Measurements from ENCODE around the gene ZNF160. TPM values are rescaled to one million over a fixed set of nuclear protein-coding genes. Genes with fewer than 3 reads are reported as not detected.

Gene ZNF160
- total and polyA plus RNA-seq, 2 experiments from 2014 or later = 23.5 to 52.5 TPM

DNA sequence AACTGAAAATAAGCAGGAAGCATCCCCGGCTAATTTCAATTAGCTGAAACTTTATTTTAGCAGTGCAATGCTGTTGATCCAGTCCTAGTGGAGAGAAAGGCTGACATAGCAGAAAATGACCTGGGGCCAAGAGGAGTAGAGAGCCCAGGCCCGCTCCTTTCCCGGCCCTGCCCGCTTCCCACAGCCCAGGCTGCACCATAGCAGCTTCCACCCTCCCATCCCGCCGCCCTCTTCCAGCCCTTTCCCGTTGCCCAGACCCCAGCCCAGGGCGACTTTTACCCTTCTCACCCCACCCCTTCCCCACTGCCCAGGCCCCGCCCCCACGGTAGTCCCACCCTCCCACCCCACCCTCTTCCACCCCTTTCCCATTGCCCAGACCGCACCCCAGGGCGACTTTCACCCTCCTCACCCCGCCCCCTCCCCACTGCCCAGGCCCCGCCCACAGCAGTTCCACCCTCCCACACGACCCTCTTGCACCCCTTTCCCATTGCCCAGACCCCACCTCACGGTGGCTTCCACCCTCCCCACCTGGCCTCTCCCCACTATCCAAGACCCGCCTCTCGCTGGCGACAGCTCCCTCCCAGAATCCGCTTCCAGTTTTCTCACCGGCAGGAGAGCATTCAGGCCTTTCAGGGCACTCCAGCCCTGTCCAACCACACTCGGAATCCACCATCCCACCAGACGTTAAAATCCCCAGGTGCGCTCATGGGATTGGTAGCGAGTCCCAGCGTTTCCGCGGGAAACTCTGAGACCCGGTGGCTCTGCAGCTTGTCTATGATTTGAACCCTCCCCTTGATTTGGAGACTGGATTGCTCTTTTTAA, 8.3 kb downstream of the ZNF160 start:
- H3K27ac ChIP-seq = peak overlapping the region; percentile 84
- TF ChIP-seq EZH2phosphoT487 (IDR thresholded peaks at IDR 0.05; ENCODE audit: low read depth, severe bottlenecking, unreplicated experiment) (no peak), EZH2 (IDR thresholded peaks at IDR 0.05; ENCODE audit: borderline replicate concordance) (no peak)
- TF ChIP-seq, protein P1, sequence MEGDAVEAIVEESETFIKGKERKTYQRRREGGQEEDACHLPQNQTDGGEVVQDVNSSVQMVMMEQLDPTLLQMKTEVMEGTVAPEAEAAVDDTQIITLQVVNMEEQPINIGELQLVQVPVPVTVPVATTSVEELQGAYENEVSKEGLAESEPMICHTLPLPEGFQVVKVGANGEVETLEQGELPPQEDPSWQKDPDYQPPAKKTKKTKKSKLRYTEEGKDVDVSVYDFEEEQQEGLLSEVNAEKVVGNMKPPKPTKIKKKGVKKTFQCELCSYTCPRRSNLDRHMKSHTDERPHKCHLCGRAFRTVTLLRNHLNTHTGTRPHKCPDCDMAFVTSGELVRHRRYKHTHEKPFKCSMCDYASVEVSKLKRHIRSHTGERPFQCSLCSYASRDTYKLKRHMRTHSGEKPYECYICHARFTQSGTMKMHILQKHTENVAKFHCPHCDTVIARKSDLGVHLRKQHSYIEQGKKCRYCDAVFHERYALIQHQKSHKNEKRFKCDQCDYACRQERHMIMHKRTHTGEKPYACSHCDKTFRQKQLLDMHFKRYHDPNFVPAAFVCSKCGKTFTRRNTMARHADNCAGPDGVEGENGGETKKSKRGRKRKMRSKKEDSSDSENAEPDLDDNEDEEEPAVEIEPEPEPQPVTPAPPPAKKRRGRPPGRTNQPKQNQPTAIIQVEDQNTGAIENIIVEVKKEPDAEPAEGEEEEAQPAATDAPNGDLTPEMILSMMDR (IDR thresholded peaks at IDR 0.05; ENCODE audit: poor library complexity) = no peak
- H3K4me2 ChIP-seq = no peak overlapping the region
- WGBS (ENCODE audit: low lambda C conversion rate, missing lambda C conversion rate) = 74% methylated on average over 21 of the region's 29 CpGs
- peaks cover 22% of the 10 kb centered on the region for H3K4me1 ChIP-seq (ENCODE audit: insufficient read depth)
- H3K4me3 ChIP-seq = no peak overlapping the region
- no peaks in the 10 kb centered on the region for H4K20me1 ChIP-seq (ENCODE audit: insufficient read depth, poor library complexity, severe bottlenecking)
- H3K36me3 ChIP-seq (replicated peaks; ENCODE audit: insufficient read depth, low read depth) = no peaks in the 10 kb centered on the region
- H3K27me3 ChIP-seq = no peaks in the 10 kb centered on the region
- H3K9me3 ChIP-seq (ENCODE audit: low read depth) = no peaks in the 10 kb centered on the region
- H3K79me2 ChIP-seq = peaks cover 79% of the 10 kb centered on the region
- peak; percentile 12 for DNase-seq (ENCODE audit: low spot score)
- no peaks in the 10 kb centered on the region for H3K9me2 ChIP-seq (replicated peaks; ENCODE audit: insufficient read depth)
- no peak overlapping the region for H2AFZ ChIP-seq

DNA sequence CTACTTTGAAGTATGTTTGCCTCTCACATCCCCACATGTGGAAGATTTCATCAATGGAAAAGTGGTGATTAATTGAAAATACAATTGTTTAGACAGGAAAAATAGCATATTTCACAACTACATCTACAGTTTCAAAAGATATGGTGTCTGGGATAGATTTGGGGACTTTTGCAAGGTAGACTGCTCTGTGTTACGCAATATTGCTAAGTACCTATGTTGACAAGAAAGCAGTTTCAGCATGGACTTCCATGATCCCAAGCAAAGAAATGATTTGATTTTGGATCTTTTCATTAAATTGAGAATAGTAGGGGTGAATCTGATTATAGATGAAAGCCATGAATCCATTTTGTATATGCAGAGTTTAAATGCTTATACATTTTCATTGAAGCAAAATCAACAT, 10.5 kb downstream of the ZNF160 start:
- WGBS (ENCODE audit: low lambda C conversion rate, missing lambda C conversion rate) = 55% methylated on average over 1 of the region's 1 CpG
- no peaks in the 10 kb centered on the region for H4K20me1 ChIP-seq (ENCODE audit: insufficient read depth, poor library complexity, severe bottlenecking)
- no peak overlapping the region for H3K4me2 ChIP-seq
- TF ChIP-seq, protein P1 (IDR thresholded peaks at IDR 0.05; ENCODE audit: poor library complexity) = no peak
- TF ChIP-seq EZH2 (IDR thresholded peaks at IDR 0.05; ENCODE audit: borderline replicate concordance) (no peak), EZH2phosphoT487 (IDR thresholded peaks at IDR 0.05; ENCODE audit: low read depth, severe bottlenecking, unreplicated experiment) (no peak)
- no peaks in the 10 kb centered on the region for H3K27me3 ChIP-seq
- peaks cover 69% of the 10 kb centered on the region for H3K79me2 ChIP-seq
- H2AFZ ChIP-seq = no peak overlapping the region
- no peak for DNase-seq (ENCODE audit: low spot score)
- no peaks in the 10 kb centered on the region for H3K36me3 ChIP-seq (replicated peaks; ENCODE audit: insufficient read depth, low read depth)
- H3K4me1 ChIP-seq (ENCODE audit: insufficient read depth) = peaks cover 17% of the 10 kb centered on the region
- no peak overlapping the region for H3K27ac ChIP-seq
- no peaks in the 10 kb centered on the region for H3K9me2 ChIP-seq (replicated peaks; ENCODE audit: insufficient read depth)
- H3K9me3 ChIP-seq (ENCODE audit: low read depth) = no peaks in the 10 kb centered on the region
- no peak overlapping the region for H3K4me3 ChIP-seq

DNA sequence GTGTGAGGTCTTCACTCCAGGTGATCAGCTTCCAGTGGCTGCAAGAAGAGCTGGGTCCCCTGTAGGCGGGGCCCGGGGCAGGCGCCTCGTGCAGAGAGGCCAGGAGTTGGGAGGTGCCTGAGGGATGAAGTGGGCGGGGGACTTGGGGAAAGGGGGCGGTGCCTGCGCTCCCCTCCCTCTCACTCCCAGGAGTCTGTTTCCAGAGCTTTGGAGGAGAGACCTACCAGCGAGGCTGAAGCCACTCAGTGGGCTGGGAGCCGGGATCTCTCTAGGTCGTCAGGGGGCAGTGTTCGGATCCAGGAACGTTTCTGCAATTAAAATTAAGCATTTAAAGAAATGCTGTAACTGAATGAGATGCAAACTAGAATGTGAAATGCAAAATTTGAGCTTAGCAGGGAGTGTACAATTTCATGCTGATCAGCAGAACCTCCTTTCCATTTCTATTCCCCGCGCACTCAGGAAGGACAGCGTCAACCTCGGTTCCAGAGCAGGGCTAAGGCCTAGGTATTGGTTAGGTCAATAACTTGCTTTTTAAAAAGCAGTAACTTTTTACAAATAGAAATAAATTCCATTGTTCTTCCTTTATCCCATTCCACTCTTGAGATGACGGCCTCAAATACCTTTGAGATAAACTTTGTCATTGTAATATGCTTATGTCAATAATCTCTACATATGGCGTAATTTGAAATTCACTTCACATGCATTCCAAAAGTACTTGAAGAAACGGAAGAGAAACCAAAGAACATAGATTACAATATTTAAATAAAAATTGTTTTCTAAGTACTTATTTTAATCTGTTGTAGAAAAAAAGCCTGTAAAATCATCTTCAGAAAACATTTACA, 11.6 kb downstream of the ZNF160 start:
- Histone ChIP-seq H3K27me3 (no peaks in the 10 kb centered on the region), H4K20me1 (ENCODE audit: insufficient read depth, poor library complexity, severe bottlenecking) (no peaks in the 10 kb centered on the region), H3K4me1 (ENCODE audit: insufficient read depth) (peaks cover 11% of the 10 kb centered on the region), H2AFZ (no peak overlapping the region), H3K27ac (no peak overlapping the region), H3K79me2 (peaks cover 67% of the 10 kb centered on the region), H3K4me3 (no peak overlapping the region), H3K4me2 (no peak overlapping the region), H3K9me2 (replicated peaks; ENCODE audit: insufficient read depth) (no peaks in the 10 kb centered on the region), H3K36me3 (replicated peaks; ENCODE audit: insufficient read depth, low read depth) (no peaks in the 10 kb centered on the region), H3K9me3 (ENCODE audit: low read depth) (no peaks in the 10 kb centered on the region)
- no peak for DNase-seq (ENCODE audit: low spot score)
- 90% methylated on average over 19 of the region's 19 CpGs for WGBS (ENCODE audit: low lambda C conversion rate, missing lambda C conversion rate)
- TF ChIP-seq, protein P1 (IDR thresholded peaks at IDR 0.05; ENCODE audit: poor library complexity) = no peak
- TF ChIP-seq EZH2phosphoT487 (IDR thresholded peaks at IDR 0.05; ENCODE audit: low read depth, severe bottlenecking, unreplicated experiment) = no peak
- TF ChIP-seq EZH2 (IDR thresholded peaks at IDR 0.05; ENCODE audit: borderline replicate concordance) = no peak
